Measurements from ENCODE around the gene TEDC2. TPM values are rescaled to one million over a fixed set of nuclear protein-coding genes. Genes with fewer than 3 reads are reported as not detected.

TEDC2 gene
- total RNA-seq, 2 experiments from 2014 or later, result 48.0 to 110 TPM

DNA sequence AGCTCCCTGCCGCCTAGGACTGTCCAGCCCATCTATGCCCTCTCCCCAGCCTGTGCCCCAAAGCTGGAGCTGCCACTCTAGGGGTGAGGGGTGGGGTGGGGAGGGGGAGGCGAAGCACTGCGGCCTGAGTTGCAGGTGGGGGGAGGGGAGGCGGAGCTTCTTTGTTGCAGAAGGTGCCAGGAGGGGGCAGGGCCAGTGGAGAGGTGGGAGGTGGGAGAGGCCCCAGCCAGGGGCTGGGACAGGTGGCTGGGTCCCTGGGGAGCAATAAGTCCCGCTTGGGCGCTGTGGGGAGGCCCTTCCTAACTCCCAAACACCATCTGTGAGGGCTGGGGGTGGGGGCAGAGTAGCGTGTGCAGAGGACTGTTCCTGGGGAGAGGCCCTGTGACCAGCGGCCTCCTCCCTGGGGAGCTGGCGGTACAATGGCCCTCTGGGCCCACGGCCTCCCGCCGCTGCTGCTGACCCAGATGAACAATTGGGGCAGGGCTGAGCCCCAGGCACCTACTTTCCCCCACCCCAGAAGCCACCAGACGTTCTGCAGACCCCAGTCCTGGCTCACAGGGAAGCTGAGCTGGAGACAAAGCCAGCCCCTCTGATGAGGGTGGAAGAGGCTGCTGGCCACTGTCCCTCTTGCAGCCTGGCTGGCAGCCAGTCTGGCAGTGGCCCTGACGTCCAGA, 9.0 kb downstream of the TEDC2 start:
- POLR2A ChIA-PET, result interaction anchor here (0.6 to 1.0 kb wide), 7 partner anchors 10 to 1055 kb away, joined by 3 to 7 read pairs (median 3); partner anchors contain the start of gene CCNF
- peak; percentile 99 for DNase-seq (ENCODE audit: low spot score)
- TF ChIP-seq, protein P1, sequence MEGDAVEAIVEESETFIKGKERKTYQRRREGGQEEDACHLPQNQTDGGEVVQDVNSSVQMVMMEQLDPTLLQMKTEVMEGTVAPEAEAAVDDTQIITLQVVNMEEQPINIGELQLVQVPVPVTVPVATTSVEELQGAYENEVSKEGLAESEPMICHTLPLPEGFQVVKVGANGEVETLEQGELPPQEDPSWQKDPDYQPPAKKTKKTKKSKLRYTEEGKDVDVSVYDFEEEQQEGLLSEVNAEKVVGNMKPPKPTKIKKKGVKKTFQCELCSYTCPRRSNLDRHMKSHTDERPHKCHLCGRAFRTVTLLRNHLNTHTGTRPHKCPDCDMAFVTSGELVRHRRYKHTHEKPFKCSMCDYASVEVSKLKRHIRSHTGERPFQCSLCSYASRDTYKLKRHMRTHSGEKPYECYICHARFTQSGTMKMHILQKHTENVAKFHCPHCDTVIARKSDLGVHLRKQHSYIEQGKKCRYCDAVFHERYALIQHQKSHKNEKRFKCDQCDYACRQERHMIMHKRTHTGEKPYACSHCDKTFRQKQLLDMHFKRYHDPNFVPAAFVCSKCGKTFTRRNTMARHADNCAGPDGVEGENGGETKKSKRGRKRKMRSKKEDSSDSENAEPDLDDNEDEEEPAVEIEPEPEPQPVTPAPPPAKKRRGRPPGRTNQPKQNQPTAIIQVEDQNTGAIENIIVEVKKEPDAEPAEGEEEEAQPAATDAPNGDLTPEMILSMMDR (conservative IDR thresholded peaks at IDR 0.05; ENCODE audit: low read length), result no peak
- no peak for TF ChIP-seq EZH2phosphoT487 (IDR thresholded peaks at IDR 0.05; ENCODE audit: borderline replicate concordance, low read depth, low read length)
- H3K79me2 ChIP-seq (ENCODE audit: insufficient read depth, low read depth, low read length), result no peaks in the 10 kb centered on the region
- H3K9me3 ChIP-seq (ENCODE audit: low read length), result no peaks in the 10 kb centered on the region
- CTCF ChIA-PET (ENCODE audit: unreplicated experiment), result interaction anchor here (0.5 to 1.1 kb wide), 2 partner anchors 9 to 676 kb away, joined by 3 to 4 read pairs; partner anchors contain the start of gene TEDC2
- BruUV-seq (replicated peaks), result no TSS peak
- H3K4me2 ChIP-seq (ENCODE audit: low read length), result peak overlapping the region; percentile 91
- intact Hi-C loops (cut with micrococcal nuclease; ENCODE audit: unreplicated experiment), result loop anchor here (2.0 to 5.0 kb wide), 2 partner anchors 37 to 64 kb away; no protein-coding TSS in a partner anchor
- H4K20me1 ChIP-seq (ENCODE audit: insufficient read depth, low read length), result no peaks in the 10 kb centered on the region
- H2AFZ ChIP-seq (ENCODE audit: low read length), result no peak overlapping the region
- peak overlapping the region; percentile 89 for H3K27ac ChIP-seq (ENCODE audit: low read depth, low read length, poor library complexity, severe bottlenecking)
- H3K36me3 ChIP-seq (ENCODE audit: insufficient read depth, low read length), result peaks cover 12% of the 10 kb centered on the region; the same call in 1 of the 2 replicates
- H3K4me3 ChIP-seq (ENCODE audit: low read depth, low read length, poor library complexity, severe bottlenecking), result peak overlapping the region; percentile 64
- peaks cover 78% of the 10 kb centered on the region for H3K4me1 ChIP-seq (ENCODE audit: insufficient read depth, low read length, poor library complexity, severe bottlenecking)
- no peaks in the 10 kb centered on the region for H3K9me2 ChIP-seq (ENCODE audit: insufficient read depth, low read length)

DNA sequence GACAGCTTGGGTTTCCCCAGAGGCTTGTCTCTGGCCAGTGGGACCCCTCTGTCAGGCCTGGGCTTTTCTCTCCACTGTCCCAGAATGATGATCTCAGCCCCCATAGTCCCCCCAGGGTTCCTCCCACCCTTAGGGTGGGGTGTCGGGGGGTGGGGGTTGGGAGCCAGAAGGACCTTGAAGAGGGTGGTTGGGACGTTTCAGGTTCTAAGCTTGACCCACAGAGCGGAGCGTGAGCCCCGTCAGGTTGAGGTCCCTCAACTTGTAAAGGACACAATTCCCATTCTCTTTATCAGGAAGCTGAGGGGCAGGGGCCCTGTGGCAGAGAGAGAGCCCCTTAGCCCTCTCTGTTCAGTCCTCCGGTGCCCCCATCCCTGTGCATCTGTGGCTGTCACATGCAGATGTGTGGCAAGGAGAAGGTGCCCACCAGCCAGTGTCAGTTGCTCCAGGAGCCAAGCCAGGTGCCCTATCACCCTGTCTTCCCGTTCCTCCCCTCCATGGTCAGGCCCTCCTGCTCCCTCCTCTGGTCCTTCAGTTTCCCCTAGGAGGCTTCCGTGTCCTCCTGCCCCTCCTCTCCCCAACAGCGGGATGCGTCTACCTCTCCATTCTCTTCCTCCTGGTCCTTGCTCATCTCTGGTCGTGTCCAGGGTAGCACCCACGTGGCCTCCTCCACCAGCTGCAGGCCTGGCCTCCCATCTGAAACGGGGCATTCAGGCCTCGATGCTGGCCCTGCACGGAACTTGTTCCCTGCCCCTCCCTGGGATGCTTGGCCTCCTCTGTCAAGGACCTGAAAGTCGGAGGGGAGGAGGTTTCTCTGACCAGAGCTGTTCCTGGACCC, 9.7 kb downstream of the TEDC2 start:
- H3K79me2 ChIP-seq (ENCODE audit: insufficient read depth, low read depth, low read length), result peaks cover 3% of the 10 kb centered on the region; the same call in 1 of the 2 replicates
- H3K9me2 ChIP-seq (ENCODE audit: insufficient read depth, low read length), result no peaks in the 10 kb centered on the region
- peak; percentile 55 for DNase-seq (ENCODE audit: low spot score)
- no TSS peak for BruUV-seq (replicated peaks)
- H3K27ac ChIP-seq (ENCODE audit: low read depth, low read length, poor library complexity, severe bottlenecking), result peak overlapping the region; percentile 89
- peaks cover 78% of the 10 kb centered on the region for H3K4me1 ChIP-seq (ENCODE audit: insufficient read depth, low read length, poor library complexity, severe bottlenecking)
- no peaks in the 10 kb centered on the region for H4K20me1 ChIP-seq (ENCODE audit: insufficient read depth, low read length)
- ChIA-PET POLR2A (interaction anchor here (0.7 to 1.9 kb wide), 3 partner anchors 10 to 32 kb away, joined by 3 to 11 read pairs (median 3); partner anchors contain the start of gene TEDC2), CTCF (ENCODE audit: unreplicated experiment) (interaction anchor here (0.5 to 1.1 kb wide), 2 partner anchors 10 to 675 kb away, joined by 3 to 4 read pairs; partner anchors contain the start of gene TEDC2)
- H3K4me2 ChIP-seq (ENCODE audit: low read length), result peak overlapping the region; percentile 91
- H2AFZ ChIP-seq (ENCODE audit: low read length), result no peak overlapping the region
- H3K9me3 ChIP-seq (ENCODE audit: low read length), result no peaks in the 10 kb centered on the region
- intact Hi-C loops (cut with micrococcal nuclease; ENCODE audit: unreplicated experiment), result loop anchor here (2.0 to 5.0 kb wide), 2 partner anchors 37 to 63 kb away; no protein-coding TSS in a partner anchor
- TF ChIP-seq, protein P1 (conservative IDR thresholded peaks at IDR 0.05; ENCODE audit: low read length), result no peak
- TF ChIP-seq EZH2phosphoT487 (IDR thresholded peaks at IDR 0.05; ENCODE audit: borderline replicate concordance, low read depth, low read length), result no peak
- peak overlapping the region; percentile 60 for H3K4me3 ChIP-seq (ENCODE audit: low read depth, low read length, poor library complexity, severe bottlenecking)
- H3K36me3 ChIP-seq (ENCODE audit: insufficient read depth, low read length), result peaks cover 4% of the 10 kb centered on the region; the same call in 1 of the 2 replicates
